Measurements from ENCODE around the gene OR51B6.
"Not testable (repeated sequence)": the region's sequence is repeated elsewhere in the genome, so short reads cannot be mapped to it uniquely, and the experiment has no call there.

The OR51B6 gene, protein sequence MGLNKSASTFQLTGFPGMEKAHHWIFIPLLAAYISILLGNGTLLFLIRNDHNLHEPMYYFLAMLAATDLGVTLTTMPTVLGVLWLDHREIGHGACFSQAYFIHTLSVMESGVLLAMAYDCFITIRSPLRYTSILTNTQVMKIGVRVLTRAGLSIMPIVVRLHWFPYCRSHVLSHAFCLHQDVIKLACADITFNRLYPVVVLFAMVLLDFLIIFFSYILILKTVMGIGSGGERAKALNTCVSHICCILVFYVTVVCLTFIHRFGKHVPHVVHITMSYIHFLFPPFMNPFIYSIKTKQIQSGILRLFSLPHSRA

DNA sequence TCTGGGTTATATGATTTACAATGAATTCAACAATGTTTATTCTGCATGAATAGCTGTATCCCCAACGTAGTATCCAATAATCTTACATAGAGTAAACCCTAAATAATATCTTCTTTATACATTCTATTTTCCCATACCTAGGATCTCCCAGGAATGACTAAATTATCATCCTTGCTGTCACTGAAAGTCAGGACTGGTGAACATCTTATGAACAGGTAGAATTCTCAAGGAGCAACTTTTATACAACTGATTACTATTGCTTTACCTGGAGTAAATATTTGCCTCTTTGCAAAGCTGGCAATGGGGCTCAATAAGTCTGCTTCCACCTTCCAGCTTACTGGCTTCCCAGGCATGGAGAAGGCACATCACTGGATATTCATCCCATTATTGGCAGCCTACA, at the start of gene OR51B6:
Gene OR51B6 (plus strand): TSS at position 301 of the 400 bp plus-strand sequence. CDS start 0 bp downstream, at position 301.
- DNase-seq: no peak

DNA sequence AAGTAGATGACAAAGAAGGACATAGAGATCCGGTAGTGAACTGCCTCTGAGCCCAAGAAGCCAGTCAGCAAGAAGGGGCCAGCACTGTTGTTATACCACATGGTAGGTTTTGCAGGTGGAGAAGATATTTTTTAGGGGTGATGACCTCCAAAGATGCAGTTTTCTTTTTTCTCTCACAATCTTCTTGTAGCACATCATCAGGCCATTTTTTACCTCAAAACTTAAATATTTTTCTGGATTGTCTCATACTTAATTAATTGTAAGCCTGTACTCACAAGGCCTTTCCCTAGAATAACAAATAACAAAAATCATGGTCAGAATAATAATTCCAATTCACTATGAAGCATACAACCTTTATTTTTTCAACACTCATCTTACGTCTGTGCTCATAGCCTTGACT, 49.5 kb upstream of the OR51B6 start, which contains the start of gene OR51B4:
Gene OR51B4 (minus strand): TSS at position 101 of the 400 bp plus-strand sequence. CDS start 0 bp downstream, at position 101.
- no peak for DNase-seq

DNA sequence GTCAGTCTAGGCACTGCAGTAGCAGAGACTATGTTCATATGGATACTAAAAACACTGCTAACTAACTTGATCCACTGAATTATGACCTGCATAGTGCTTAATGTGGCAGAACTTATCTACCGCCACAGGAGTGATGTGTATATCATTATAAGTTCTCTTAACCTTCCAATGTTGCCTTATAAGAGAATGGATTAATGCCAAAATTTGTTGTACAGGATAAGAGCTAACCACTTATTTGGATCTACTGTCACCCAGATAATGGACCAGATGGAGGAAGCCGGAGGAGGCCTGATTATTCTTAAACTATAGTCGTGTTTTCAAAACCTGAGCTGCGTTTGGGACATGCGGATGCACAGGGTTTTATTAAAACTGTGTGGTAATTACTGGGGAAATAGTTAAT, 47.7 kb upstream of the OR51B6 start:
- DNase-seq: no peak

DNA sequence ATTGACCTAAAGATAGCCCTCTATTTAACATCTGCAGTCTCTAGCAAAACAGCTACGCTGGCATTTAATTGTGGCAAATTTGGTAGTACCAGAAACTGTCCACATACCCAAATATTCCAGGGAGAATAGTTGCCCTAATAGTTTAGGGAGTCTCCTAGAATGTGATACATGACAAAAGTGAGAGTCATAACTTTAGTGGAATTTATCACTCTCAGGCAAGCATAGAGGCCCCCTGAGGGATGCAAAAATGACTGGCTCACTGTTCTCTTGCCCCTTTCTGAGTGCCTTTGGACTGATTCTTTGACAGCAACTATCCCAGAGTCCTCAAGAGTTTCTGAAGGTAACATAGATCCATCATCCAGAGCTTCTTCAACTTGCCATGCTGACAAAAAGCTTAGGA, 47.3 kb upstream of the OR51B6 start:
- DNase-seq: no peak

DNA sequence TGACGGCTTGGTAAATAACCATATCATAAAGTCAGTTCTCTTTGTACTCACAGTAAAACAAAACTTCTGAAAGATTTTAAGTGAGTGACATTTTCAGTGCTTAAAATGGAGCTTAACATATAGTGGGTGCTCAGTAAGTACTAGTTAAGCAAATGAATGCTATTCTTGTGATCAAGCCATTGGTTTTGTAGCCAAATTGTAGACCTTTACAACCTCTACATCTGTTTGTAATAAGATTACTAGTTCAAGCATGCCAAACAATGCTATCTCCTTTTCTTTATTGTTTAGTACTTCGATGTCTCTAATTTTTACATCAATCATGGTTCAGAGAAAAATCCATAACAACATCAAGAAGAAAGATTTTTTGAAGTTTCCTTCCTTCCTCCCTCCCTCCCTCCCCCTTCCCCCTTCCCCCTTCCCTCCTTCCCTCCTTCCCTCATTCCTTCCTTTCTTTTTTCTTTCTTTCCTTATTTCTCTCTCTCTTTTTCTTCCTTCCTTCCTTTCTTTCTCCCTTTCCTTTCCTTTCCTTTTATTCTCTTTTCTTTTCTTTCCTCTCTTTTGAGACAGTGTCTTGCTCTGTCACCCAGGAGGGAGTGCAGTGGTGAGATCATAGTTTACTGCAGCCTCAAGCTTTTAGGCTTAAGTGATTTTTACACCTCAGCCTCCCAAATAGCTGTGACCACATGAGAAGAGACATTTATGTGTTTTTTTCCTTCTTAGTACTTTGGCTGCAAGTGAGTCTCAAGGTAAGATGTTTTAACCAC, 43.9 kb upstream of the OR51B6 start:
- no peak for DNase-seq

DNA sequence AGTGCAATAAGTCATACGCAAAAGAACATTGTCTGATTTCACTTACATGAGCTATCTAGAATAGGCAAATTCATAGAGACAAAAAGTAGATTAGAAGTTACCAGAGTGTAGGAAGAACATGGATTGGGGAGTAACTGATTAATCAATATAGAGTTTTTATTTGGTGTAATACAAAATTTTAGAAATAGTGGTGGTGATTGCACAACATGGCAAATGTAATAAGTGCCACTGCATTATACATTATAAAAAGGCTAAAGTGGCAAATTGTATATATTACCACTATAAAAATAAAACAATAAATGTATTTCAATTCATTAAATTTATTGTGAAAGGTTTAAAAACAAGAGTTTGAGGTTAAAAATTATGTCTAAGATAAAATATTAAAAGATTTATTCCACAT, 40.9 kb upstream of the OR51B6 start:
- no peak for DNase-seq

DNA sequence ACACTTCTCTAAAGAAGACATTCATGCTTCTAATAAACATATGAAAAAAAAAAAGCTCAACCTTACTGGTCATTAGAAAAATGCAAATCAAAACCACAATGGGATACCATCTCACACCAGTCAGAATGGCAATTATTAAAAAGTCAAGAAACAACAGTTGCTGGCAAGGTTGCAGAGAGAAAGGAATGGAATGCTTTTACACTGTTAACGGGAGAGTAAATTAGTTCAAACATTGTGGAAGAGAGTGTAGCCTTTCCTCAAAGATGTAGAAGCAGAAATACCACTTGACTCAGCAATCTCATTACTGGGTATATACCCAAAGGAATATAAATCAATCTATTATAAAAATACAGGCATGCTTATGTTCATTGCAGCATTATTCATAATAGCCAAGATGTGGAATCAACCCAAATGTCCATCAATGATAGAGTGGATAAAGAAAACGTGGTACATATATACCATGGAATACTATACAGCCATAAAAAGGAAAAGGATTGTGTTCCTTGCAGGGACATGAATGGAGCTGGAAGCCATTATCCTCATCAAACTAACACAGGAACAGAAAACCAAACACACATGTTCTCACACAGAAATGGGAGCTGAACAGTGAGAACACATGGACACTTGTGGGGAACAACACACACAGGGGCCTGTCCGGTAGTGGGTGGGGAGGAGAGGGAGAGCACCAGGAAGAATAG, 37.8 kb upstream of the OR51B6 start:
- DNase-seq: not testable (repeated sequence)

DNA sequence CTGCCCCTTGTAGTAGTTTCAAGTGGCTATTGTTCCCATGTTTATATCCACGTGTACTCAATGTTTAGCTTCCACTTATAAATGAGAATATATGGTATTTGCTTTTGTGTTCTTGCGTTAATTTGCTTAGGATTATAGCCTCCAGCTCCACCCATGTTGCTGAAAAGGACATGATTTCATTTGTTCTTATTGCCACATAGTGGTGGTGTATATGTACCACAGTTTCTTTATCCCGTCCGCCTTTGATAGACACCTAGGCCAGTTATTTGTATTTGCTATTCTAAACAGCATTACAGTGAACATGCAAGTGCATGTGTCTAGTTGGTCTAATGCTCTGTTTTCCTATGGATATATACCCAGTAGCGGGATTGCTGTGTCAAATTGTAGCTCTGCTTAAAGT, 34.0 kb upstream of the OR51B6 start:
- DNase-seq: no peak

DNA sequence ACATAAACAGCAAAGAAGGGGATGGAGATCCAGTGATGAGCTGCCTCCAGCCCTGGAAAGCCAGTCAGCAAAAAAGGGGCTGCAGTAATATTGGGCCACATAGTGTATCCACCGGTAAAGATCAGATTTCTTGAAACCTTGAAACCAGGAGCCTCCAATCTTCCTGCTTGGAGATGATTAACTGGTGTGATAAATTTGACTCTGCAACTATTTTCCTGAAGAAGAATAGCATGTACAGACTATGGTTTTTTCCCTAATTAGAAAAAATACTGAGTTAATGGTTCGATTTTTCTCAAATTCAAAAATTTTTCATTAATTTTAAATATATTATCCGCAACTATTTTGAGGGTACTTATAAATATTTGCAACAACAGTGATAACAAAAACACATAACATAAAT, 27.1 kb upstream of the OR51B6 start, which contains the start of gene OR51B2:
Gene OR51B2 (minus strand): TSS at position 101 of the 400 bp plus-strand sequence. CDS start 0 bp downstream, at position 101.
- no peak for DNase-seq

DNA sequence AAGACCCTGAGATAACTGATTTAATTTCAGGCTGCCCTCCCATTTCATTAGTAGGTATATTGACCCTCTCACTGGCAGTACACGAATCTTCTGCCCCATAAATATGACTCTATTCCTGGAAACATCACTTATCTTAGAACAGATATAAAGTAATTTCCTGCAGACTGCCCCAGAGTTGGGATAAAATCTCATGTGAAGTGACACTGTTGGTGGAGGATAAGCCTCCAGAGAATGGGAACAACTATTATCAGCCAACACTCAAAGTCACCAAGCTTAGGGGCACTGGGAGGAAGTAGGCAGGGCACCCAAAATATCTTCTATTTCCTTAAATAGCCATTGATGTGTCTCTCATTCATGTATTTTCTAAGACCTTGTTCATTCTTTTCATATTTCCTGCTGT, 16.1 kb upstream of the OR51B6 start:
- no peak for DNase-seq

DNA sequence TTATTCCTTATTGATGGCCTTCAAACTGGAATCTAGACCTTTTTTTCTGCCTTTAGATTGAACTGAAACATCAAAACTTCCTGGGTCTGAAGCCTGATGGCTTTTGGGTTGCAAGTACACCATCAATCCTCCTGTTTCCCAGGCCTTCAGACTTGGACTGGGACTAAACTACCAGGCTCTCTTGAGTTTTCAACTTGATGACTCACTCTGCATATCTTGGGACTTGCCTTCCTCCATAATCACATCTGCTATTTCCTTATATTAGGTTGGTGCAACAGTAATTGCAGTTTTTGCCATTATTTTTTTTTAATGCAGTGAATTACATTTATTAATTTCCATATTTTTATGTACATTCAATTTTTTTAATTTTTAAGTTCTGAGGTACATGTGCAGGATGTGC, 15.0 kb upstream of the OR51B6 start:
- DNase-seq: no peak

DNA sequence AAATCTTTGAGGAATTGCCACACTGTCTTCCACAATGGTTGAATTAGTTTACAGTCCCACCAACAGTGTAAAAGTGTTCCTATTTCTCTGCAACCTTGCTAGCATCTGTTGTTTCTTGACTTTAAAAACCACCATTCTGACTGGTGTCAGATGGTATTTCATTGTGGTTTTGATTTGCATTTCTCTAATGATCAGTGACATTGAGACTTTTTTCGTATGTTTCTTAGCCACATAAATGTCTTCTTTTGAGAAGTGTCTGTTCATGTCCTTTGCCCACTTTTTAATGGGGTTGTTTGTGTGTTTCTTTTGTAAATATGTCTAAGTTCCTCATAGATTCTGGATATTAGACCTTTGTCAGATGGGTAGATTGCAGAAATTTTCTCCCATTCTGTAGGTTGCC, 14.1 kb upstream of the OR51B6 start:
- not testable (repeated sequence) for DNase-seq

DNA sequence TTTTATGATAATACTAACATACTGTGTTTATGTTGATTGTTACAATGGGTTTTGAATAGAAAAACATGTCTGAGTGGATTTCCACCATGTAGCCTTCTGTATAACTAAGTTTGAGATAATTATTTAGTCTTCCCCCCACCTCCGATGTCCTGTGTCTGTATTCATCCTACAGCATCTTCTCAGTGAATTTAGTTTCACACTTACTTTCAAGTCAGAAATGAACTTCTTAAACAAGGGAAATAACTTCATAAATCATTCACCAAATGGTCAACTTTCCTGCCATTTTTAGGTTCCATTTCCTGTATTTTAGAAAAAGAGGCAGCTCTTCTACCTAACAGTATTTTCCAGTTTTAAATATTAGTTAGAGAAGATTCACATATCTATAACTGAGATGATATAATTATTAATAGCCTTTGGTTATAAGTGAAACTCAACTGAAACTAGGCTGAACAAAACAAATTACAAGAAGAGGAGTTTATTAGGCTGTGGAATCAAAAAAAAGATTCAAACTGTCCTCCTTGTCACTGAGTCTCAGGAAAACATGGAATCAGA, 11.5 kb upstream of the OR51B6 start:
- DNase-seq: no peak

DNA sequence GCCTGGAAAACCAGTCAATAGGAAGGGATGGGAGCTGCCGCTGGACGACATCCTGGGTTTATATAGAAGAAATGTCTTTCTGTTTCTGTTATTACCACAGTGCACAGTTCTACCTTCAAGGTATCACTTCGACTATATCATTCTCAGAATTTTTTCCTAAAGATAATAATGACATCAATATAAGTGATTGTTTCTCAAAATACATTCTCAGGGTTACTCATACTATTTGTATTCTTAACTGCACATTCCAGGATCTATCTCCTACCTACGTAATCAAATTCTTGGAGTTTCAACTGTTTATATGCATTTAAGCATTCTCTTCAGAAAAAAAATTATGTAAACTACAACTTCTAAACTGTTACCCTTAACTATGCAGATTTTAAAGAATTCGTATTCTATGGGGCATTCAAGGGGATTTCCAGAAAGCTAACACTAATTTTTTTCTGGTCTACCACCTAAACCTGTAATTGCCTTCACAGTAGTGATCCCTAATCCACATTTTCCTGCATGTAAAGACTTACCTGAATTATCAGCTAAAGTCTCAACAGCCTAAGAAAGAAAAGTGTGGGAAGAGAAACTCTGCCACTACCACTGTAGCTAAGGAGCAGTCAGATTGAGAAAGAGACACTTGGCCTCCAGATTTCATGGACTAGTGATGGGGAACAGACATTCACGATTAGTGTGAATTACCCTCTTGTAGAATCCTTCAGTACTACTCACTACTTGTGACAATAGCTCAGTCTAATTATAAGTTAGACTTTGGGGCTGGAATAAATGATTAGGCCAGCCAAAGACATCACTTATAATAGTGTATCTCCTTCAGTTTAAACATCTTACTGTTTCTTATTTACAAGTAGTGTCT, 7.6 kb upstream of the OR51B6 start, which contains the start of gene OR51B5:
Gene OR51B5 (minus strand): TSS at position 51 of the 862 bp plus-strand sequence. CDS start 0 bp downstream, at position 51.
- no peak for DNase-seq

DNA sequence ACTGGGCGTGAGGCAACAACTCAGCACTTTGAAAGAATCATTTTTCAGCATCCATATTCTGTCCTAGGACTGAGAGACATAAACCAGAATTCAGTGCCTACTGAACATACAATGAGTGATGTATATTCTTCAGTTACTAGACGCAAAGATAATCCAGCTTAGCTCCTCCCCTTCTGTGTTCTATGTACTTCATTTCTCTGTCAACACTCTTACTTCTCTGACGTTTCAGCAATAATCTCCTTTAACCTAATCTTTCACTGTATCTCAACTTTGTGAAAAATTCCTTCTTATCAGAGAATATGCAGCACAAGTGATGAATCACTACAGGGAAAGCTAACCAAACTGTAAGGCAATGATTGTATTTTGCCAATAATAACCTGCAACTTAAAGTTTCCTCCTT, 5.5 kb upstream of the OR51B6 start:
- DNase-seq: no peak

DNA sequence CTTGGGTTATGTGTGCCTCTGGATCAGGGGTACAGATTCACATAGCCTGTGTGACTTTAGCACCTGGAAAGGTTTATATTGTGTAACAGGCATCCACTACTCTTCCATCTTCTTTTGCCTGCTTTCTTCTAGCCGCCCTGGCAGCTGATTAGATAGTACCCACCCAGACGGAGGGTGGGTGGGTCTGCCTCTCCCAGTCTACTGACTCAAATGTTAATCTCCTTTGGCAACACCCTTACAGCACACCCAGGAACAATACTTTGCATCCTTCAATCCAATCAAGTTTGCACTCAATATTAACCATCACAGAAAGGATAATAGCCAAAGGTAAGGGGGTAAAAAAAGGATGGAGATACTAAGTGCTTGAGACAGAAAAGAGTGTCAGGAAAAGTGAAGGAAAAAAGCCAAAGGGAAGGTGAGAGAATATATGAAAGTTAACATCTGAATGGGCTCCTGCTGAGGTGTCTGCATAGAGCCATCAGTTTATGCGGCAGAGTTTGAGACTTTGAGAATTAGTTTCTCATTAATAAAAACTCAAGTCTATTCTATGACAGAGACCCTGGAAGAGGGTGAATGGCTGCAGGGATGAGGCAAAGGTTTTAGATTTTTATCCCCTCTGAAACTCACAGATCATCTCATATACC, 2.6 kb upstream of the OR51B6 start:
- no peak for DNase-seq

DNA sequence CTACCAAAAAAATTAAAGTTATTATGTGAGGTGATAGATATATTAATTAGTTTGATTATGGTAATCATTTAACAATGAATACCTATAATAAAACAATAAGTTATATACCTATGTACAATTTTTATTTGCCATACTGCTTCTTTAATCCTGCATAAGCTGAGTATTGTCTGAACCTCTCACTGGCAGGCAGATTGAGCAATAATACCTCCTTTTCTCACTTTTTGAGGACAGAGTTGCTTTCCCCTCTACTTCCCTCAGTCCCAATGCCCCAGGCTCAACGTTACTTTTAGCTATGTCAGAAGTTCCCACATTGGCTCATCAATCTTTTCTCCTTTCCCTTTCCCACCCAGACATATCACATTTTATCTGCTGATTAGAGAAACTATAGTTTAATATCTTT, 1.8 kb upstream of the OR51B6 start:
- no peak for DNase-seq

DNA sequence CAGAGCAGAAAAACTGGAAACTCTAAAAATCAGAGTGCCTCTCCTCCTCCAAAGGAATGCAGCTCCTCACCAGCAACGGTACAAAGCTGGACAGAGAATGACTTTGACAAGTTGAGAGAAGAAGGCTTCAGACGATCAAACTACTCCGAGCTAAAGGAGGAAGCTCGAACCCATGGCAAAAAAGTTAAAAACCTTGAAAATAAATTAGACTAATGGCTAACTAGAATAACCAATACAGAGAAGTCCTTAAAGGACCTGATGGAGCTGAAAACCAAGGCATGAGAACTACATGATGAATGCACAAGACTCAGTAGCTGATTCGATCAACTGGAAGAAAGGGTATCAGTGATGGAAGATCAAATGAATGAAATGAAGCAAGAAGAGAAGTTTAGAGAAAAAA, 4.7 kb downstream of the OR51B6 start:
- DNase-seq: not testable (repeated sequence)

DNA sequence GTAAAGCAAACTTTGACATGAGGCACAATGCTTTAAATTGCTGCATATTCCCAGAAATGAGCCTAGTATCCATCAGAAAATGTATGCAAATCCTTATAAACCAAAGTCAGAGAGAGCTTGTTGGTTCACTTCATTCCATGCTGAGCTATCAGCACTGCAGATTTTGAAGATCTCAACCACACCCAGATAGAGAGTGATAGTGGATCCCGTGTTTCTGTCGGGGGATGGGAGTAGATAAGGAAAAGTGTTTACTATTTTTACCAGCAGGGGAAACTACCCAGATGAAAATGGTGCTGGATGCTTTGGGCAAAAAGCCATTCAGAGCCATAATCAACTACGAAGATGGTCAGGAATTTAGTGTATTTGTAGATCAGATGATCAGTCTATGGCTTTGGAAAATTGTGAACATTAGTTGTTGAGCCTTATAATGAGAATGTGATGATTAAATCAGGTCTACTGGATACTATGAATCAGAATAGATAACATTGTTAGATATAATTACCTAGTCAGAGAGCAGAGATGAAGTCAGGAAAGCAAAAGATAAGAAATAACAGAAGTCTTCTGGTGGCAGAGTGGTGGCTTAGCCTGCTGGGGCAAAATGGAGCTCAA, 10.8 kb downstream of the OR51B6 start:
- no peak for DNase-seq

DNA sequence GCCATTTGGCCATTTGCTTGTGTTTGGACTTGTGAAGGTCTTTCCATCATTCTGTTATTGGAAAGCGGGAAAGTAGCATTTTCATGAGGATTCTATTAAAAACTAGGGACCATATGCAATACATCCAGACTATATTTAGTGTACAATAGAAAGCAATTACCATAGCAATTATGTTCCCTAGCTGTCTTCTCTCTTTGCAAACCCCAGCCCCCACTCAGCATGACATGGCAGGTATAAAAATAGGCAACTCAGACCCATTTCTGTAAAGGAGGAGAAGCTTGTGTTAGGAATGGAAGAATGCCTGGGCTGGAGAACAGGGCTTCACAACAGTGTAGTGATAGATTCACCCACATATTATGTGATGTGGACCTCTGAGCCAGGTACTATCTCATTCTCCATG, 12.4 kb downstream of the OR51B6 start:
- no peak for DNase-seq

DNA sequence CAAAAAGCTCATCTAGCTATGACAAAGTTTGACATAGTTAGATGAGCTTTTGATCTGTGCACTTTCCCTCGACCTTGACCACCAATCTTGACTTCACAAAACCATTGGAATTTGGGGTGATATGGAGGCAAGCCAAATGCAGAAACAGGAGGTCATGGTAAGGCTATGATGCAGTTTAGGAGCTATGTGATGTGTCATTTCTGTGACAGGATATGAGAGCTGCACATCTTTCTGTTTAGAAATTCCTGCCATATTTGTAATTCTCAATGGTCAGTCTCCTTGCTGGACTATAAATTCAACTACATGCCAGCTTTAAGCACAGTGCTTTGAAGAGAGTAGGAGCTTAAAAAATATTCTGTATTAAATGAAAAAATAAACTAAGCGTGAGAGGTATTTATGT, 12.9 kb downstream of the OR51B6 start:
- DNase-seq: no peak
